Keratinocyte (primary cell): ENCODE measurements around the gene CLCN4. TPM values are rescaled to one million over a fixed set of nuclear protein-coding genes. Genes with fewer than 3 reads are reported as not detected.

Source experiments
- DNase-seq: peaks from one replicate; pipeline ENCODE4 v3.0.0-alpha.2; 2011; ENCODE audit warnings: low read depth, missing footprints, low spot score
- FAIRE-seq: peaks from 2 replicates; lab custom pipeline; 2011; peaks lifted over from hg19 to GRCh38; lab: Jason Lieb, UNC
- H2AFZ ChIP-seq: 2 replicates; pipeline ENCODE4 v1.6.0; 2012; ENCODE audit warnings: low read length, control low read depth, inconsistent platforms; ENCODE audit not compliant: control insufficient read depth
- H3K27ac ChIP-seq: 2 replicates; pipeline ENCODE4 v1.5.1; 2011; ENCODE audit warnings: low read length; ENCODE audit not compliant: control insufficient read depth, insufficient read depth
- H3K27me3 ChIP-seq: 3 replicates; pipeline ENCODE4 v1.6.0; 2011; ENCODE audit warnings: low read length; ENCODE audit not compliant: control insufficient read depth, insufficient read depth; ENCODE audit errors: extremely low read depth
- H3K36me3 ChIP-seq, 2 experiments: 2 replicates in 1 of 2; 3 replicates in 1 of 2; pipeline ENCODE4 v1.5.1; 2011; ENCODE audit warnings: low read length in 2 of 2, mild to moderate bottlenecking in 1 of 2; ENCODE audit not compliant: control insufficient read depth in 2 of 2, insufficient read depth in 2 of 2; ENCODE audit errors: extremely low read depth in 1 of 2
- H3K4me1 ChIP-seq: 3 replicates; pipeline ENCODE4 v1.5.1; 2011; ENCODE audit warnings: low read length; ENCODE audit not compliant: control insufficient read depth, insufficient read depth; ENCODE audit errors: extremely low read depth
- H3K4me2 ChIP-seq: 3 replicates; pipeline ENCODE4 v1.6.0; 2011; ENCODE audit warnings: low read depth, low read length; ENCODE audit not compliant: control insufficient read depth, insufficient read depth; ENCODE audit errors: extremely low read depth
- H3K4me3 ChIP-seq, 3 experiments: fragments of 200-600 bp in 1 of 3; sonication (generic) in 1 of 3; 2 replicates in 2 of 3; 3 replicates in 1 of 3; pipeline ENCODE4 v1.5.1; 2011 to 2016; ENCODE audit warnings: low read length in 3 of 3, mild to moderate bottlenecking in 3 of 3, control low read depth in 2 of 3, inconsistent platforms in 1 of 3, low read depth in 1 of 3, mixed read lengths in 1 of 3, mixed run types in 1 of 3, moderate library complexity in 1 of 3; ENCODE audit not compliant: control insufficient read depth in 2 of 3, insufficient read depth in 2 of 3; ENCODE audit errors: extremely low read depth in 1 of 3
- H3K79me2 ChIP-seq: 2 replicates; pipeline ENCODE4 v1.6.0; 2012; ENCODE audit warnings: low read length; ENCODE audit not compliant: control insufficient read depth, insufficient read depth
- H3K9ac ChIP-seq: 3 replicates; pipeline ENCODE4 v1.6.0; 2011; ENCODE audit warnings: low read length; ENCODE audit not compliant: control insufficient read depth, insufficient read depth; ENCODE audit errors: extremely low read depth
- H3K9me1 ChIP-seq: 3 replicates; pipeline ENCODE4 v1.6.0; 2011; ENCODE audit warnings: low read length; ENCODE audit not compliant: control insufficient read depth, insufficient read depth; ENCODE audit errors: extremely low read depth
- H3K9me3 ChIP-seq: 2 replicates; pipeline ENCODE4 v1.5.1; 2012; ENCODE audit warnings: low read depth, low read length; ENCODE audit not compliant: control insufficient read depth
- H4K20me1 ChIP-seq: 3 replicates; pipeline ENCODE4 v1.6.0; 2011; ENCODE audit warnings: low read length; ENCODE audit not compliant: control insufficient read depth, insufficient read depth; ENCODE audit errors: extremely low read depth
- EZH2 ChIP-seq: IDR thresholded peaks from one replicate; pipeline ENCODE4 v1.6.1; 2012; ENCODE audit warnings: inconsistent platforms, mild to moderate bottlenecking, low read length, moderate library complexity
- dilution Hi-C: fragments of 300-500 bp; cut with MboI; formaldehyde crosslinking; loops from one replicate; pipeline ENCODE4 v1.7.0; 2020; ENCODE audit warnings: low sequenced_read_pairs; ENCODE audit not compliant: extremely low pct_ligation_motif_present
- polyA plus RNA-seq, 5 experiments: library from polyadenylated mRNA; depleted of rRNA in 3 of 5; stranded (reverse) in 3 of 5; stranded (forward) in 1 of 5; unstranded in 1 of 5; fragments of >200 nt; gene quantifications; 1 replicate in 1 of 5; 2 replicates in 3 of 5; 3 replicates in 1 of 5; pipeline versions ENCODE4 v1.2.1 to v1.2.3, GENCODE V29; 2011 to 2012; ENCODE audit warnings: missing spikeins in 2 of 5, low read depth in 1 of 5, low replicate concordance in 1 of 5
- TF ChIP-seq, protein P1 (sequence below), 3 experiments: IDR thresholded peaks in 1 of 3; conservative IDR thresholded peaks in 1 of 3; optimal IDR thresholded peaks in 1 of 3; 2 replicates in 2 of 3; 3 replicates in 1 of 3; pipeline versions ENCODE3 to v1.5.1; 2011; ENCODE audit warnings: low read length in 3 of 3, mild to moderate bottlenecking in 3 of 3, moderate library complexity in 2 of 3, control low read depth in 1 of 3, inconsistent platforms in 1 of 3; ENCODE audit not compliant: insufficient read depth in 2 of 3; ENCODE audit errors: extremely low read depth in 1 of 3

The CLCN4 gene
- polyA plus RNA-seq, 1 donor (not counting 4 experiments of a cell fraction or from before 2014, with no cell fraction given): 0.24 TPM

DNA sequence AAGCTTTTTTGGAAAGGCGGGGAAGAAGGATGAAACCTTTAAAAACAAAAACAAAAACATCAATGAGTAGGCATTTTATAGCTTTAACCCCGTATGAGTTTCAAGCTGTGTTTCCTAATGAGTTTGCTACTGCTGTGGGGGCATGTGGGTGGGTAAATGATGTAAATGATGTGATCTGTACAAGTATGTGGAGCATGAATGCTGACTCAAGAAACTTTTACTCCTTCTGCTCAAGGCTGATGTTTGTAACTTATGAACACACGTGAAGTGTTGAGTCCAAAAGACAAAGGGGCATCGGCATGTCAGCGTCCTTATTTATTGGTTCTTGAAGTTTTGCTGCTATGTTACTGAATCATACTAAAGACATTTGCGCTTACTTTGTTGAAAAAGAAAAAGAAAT, 76.9 kb downstream of the CLCN4 start:
- Histone ChIP-seq H2AFZ (no peak overlapping the region), H3K27me3 (no peaks in the 10 kb centered on the region), H3K4me3 (no peak overlapping the region), H3K27ac (no peak overlapping the region), H3K4me2 (no peak overlapping the region), H3K36me3 (no peaks in the 10 kb centered on the region), H3K9me1 (no peaks in the 10 kb centered on the region), H3K4me1 (no peaks in the 10 kb centered on the region), H3K9me3 (no peaks in the 10 kb centered on the region), H3K79me2 (no peaks in the 10 kb centered on the region), H3K9ac (no peak overlapping the region), H4K20me1 (no peaks in the 10 kb centered on the region)
- TF ChIP-seq EZH2: no peak
- TF ChIP-seq, protein P1, sequence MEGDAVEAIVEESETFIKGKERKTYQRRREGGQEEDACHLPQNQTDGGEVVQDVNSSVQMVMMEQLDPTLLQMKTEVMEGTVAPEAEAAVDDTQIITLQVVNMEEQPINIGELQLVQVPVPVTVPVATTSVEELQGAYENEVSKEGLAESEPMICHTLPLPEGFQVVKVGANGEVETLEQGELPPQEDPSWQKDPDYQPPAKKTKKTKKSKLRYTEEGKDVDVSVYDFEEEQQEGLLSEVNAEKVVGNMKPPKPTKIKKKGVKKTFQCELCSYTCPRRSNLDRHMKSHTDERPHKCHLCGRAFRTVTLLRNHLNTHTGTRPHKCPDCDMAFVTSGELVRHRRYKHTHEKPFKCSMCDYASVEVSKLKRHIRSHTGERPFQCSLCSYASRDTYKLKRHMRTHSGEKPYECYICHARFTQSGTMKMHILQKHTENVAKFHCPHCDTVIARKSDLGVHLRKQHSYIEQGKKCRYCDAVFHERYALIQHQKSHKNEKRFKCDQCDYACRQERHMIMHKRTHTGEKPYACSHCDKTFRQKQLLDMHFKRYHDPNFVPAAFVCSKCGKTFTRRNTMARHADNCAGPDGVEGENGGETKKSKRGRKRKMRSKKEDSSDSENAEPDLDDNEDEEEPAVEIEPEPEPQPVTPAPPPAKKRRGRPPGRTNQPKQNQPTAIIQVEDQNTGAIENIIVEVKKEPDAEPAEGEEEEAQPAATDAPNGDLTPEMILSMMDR (optimal IDR thresholded peaks at IDR 0.05 in 1 of 3, IDR thresholded peaks at IDR 0.05 in 1 of 3, conservative IDR thresholded peaks at IDR 0.05 in 1 of 3; ENCODE audit: extremely low read depth in 1 of 3, insufficient read depth in 2 of 3, low read length in 3 of 3): no peak
- DNase-seq: no peak
- FAIRE-seq: no peak
- dilution Hi-C loops: no loop called here

DNA sequence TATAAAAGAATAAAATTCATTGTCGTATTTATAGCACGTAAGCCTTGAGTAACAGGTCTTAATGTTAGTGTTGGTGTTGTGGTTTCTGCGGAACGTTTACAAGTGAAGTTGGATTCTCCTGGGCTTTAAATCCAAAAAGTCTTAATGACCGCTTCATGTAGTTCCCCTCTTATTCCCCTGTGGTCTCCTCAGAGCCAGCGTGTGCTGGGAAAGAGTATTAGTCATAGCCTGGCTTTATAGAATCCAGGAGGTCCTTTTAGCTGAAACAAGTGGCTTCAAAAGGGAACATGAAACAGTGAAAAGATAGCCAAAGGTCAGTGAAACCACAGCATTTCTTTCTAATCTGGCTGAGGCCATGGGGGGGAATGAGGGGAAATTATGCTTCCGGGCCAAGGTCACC, 79.1 kb downstream of the CLCN4 start:
- no peak for TF ChIP-seq EZH2
- TF ChIP-seq, protein P1 (optimal IDR thresholded peaks at IDR 0.05 in 1 of 3, IDR thresholded peaks at IDR 0.05 in 1 of 3, conservative IDR thresholded peaks at IDR 0.05 in 1 of 3; ENCODE audit: extremely low read depth in 1 of 3, insufficient read depth in 2 of 3, low read length in 3 of 3): no peak
- Histone ChIP-seq H3K79me2 (no peaks in the 10 kb centered on the region), H3K4me3 (no peak overlapping the region), H3K36me3 (no peaks in the 10 kb centered on the region), H3K9me3 (no peaks in the 10 kb centered on the region), H3K27ac (no peak overlapping the region), H3K9me1 (no peaks in the 10 kb centered on the region), H3K9ac (no peak overlapping the region), H2AFZ (no peak overlapping the region), H3K4me1 (peaks cover 3% of the 10 kb centered on the region), H4K20me1 (no peaks in the 10 kb centered on the region), H3K27me3 (no peaks in the 10 kb centered on the region), H3K4me2 (no peak overlapping the region)
- DNase-seq (no peak), FAIRE-seq (no peak)
- dilution Hi-C loops: no loop called here
